ENCODE measurements around the gene ASB13.

ASB13 gene

GRCh38 chr10:5669604-5670003 is 3.2 kb upstream of the ASB13 start:
- DNase-seq: no peak

GRCh38 chr10:5668429-5668828 is 2.0 kb upstream of the ASB13 start:
- DNase-seq: no peak

GRCh38 chr10:5666841-5667630 is 641 bp upstream of the ASB13 start:
- no peak for DNase-seq

- no peak for DNase-seq
Observed at GRCh38 chr10:5665373-5666007, 905 bp downstream of the ASB13 start.

- no peak for DNase-seq
Observed at GRCh38 chr10:5663692-5664427, 2.5 kb downstream of the ASB13 start.

- DNase-seq: no peak
Observed at GRCh38 chr10:5662708-5663579, 3.5 kb downstream of the ASB13 start.

GRCh38 chr10:5661043-5661442 is 5.4 kb downstream of the ASB13 start:
- DNase-seq: no peak

GRCh38 chr10:5659702-5660528 is 6.5 kb downstream of the ASB13 start:
- DNase-seq: peak in 1 of 2 donors; percentile 47

GRCh38 chr10:5658871-5659618 is 7.3 kb downstream of the ASB13 start:
- no peak for DNase-seq

GRCh38 chr10:5656737-5657579 is 9.4 kb downstream of the ASB13 start:
- no peak for DNase-seq

GRCh38 chr10:5655121-5655520 is 11.3 kb downstream of the ASB13 start:
- no peak for DNase-seq

GRCh38 chr10:5654218-5654755 is 12.1 kb downstream of the ASB13 start:
- DNase-seq: no peak

- DNase-seq: no peak
Observed at GRCh38 chr10:5652746-5653145, 13.6 kb downstream of the ASB13 start.

GRCh38 chr10:5651388-5651764 is 15.0 kb downstream of the ASB13 start:
- no peak for DNase-seq

- DNase-seq: no peak
Observed at GRCh38 chr10:5650664-5651387, 15.6 kb downstream of the ASB13 start.

- DNase-seq: no peak
Observed at GRCh38 chr10:5649746-5650145, 16.6 kb downstream of the ASB13 start.

GRCh38 chr10:5648494-5649457 is 17.6 kb downstream of the ASB13 start:
- DNase-seq: no peak

Measured in CD4-positive, alpha-beta T cell treated with Interferon alpha-2 for 1 hour (primary cell).